Measurements from ENCODE around the gene PRR16.
"Not testable (repeated sequence)": the region's sequence is repeated elsewhere in the genome, so short reads cannot be mapped to it uniquely, and the experiment has no call there.

Gene PRR16

GRCh38 chr5:120463991-120464626 lies at the start of gene PRR16:
Gene PRR16 (plus strand): TSS chr5:120464300.
- DNase-seq = peak; percentile 3 to 12

- DNase-seq = no peak
Measured at GRCh38 chr5:120415985-120416384, 48.1 kb upstream of the PRR16 start.

GRCh38 chr5:120419127-120419526 lies 45.0 kb upstream of the PRR16 start:
- no peak for DNase-seq

- DNase-seq = not testable (repeated sequence)
Measured at GRCh38 chr5:120426633-120427275, 37.3 kb upstream of the PRR16 start.

GRCh38 chr5:120430572-120430971 lies 33.5 kb upstream of the PRR16 start:
- no peak for DNase-seq

DNA sequence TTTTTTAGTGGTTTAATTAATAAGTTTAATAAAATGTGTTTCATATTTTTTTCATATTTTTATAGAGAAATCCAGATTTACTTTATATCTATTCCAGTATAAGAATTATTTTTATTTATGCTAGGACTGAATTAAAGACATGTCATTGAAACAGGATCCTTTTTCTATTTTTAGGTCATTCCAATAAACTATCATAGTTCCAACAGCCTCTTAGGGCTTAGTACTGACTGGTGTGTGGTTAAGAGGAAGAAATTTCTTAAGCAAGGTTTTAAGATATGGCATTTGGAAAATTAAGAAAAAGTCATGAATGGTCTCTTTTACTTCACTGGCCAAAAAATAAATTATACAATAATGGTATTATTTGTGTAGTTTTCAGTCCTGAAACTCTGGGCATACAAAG lies 31.2 kb upstream of the PRR16 start:
- no peak for DNase-seq

DNA sequence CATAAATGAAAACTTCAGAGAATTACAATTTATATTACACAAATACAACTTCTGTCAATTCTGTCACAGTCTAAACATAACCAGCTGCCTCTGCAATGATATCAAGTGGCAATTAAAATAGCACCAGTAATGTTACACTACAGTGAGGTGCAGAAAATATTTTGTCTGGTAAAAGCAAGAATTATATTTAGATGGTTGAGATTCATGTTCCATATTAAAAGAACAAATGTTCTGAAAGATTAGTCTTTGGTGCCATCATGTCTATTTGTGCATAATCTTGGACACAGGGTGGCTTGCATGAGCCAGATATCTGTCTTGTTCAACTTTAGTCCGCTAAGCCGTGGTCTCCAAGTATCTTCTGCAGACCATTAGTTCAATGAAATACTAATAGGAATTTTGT lies 29.0 kb upstream of the PRR16 start:
- no peak for DNase-seq

DNA sequence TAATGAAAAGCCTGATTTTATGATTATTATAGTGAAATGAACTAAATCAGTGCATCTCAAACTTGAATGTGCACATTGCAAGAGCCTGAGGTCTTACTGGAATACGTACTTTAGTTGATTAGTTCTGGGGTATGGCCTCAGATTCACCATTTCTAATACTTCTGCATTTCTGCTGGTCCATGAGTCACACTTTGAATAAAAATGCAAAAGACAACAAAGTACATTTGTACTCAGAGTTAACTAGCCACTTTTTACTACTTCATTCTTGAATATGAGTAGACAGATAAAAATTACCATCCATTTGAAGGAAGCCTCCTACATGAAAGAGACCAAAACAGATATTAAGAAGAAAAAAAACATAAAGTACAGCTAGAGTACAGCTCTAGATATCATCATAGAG lies 27.1 kb upstream of the PRR16 start:
- DNase-seq = no peak

GRCh38 chr5:120442694-120443093 lies 21.4 kb upstream of the PRR16 start:
- DNase-seq = no peak

DNA sequence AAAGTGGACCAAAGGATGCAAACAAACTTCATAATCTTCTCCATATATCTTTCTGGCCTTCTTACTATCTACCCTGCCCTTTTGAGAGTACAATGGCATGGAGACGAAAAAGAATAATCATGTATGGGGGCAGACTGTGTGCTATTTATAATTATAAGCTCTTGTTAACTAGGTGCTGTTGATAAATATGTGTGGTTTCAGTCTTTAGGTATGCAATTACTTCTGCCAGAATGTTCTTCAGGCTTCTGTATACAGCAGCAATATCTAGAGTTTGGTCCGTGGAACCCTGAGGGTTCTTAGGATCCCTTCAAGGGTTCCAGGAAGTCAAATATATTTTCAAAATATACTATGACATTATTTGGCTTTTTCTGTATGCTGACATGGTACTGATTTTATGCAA lies 20.5 kb upstream of the PRR16 start:
- DNase-seq = no peak

GRCh38 chr5:120446068-120446492 lies 18.0 kb upstream of the PRR16 start:
- no peak for DNase-seq

GRCh38 chr5:120446901-120447300 lies 17.2 kb upstream of the PRR16 start:
- no peak for DNase-seq

GRCh38 chr5:120447706-120448239 lies 16.3 kb upstream of the PRR16 start:
- no peak for DNase-seq

- no peak for DNase-seq
Measured at GRCh38 chr5:120449501-120449900, 14.6 kb upstream of the PRR16 start.

DNA sequence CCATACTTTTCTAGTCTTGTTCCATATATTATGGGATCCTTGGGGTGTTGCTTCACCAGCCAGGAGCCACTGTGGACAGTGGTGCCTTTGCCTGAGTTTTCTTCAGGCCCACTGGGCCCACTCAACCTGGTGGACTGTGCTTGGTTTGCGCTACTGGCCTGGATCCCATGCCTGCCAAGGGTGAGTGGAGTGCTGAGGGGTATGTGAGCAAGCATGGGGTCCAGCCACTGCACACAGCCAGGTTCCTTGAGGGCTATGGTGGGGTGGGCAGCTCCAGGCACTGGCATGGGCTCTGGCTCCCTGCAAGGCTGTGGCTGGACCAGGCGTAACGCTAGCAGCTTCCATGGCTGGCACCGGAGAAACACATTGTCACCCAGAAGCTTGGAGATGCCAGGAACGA lies 13.2 kb upstream of the PRR16 start:
- DNase-seq = no peak

- no peak for DNase-seq
Measured at GRCh38 chr5:120451445-120451844, 12.7 kb upstream of the PRR16 start.

DNA sequence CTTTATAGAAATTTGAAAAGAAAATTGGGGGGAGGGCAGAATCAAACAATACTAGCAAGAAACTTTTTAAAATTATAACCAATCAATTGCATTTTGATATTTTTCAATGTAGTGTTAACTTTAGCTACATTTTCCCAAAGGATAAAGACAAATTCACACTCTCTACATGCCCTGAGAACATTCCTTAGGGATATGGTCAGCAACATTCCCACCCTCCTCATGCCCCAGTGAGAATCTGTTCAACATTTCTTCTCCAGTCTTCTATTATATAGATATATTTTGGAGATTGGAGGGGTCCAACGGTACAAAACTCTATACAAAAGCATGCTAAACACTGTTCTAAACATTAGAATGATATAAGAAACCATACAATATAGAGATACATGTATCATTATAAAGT lies 11.6 kb upstream of the PRR16 start:
- no peak for DNase-seq

GRCh38 chr5:120454094-120454798 lies 9.9 kb upstream of the PRR16 start:
- no peak for DNase-seq

GRCh38 chr5:120456006-120456405 lies 8.1 kb upstream of the PRR16 start:
- no peak for DNase-seq

DNA sequence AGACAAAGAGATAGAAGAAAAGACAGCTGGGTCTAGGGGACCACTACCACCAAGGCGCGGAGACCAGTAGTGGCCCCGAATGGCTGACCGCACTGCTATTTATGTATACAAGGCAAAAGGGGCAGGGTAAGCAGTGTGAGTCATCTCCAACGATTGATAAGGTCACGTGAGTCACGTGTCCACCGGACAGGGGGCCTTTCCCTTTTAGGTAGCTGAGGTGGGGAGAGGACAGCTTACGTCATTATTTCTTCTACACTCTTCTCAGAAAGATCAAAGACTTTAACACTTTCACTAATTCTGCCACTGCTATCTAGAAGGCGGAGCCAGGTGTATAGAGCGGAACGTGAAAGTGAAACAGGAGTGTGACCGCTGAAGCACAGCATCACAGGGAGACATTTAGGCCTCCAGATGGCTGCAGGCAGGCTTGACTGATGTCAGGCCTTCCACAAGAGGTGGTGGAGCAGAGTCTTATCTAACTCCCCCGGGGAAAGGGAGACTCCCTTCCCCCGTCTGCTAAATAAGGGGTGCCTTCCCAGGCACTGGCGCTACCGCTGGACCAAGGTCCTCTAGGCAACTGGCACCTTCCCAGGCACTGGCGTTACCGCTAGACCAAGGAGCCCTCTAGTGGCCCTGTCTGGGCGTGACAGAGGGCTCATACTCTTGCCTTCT lies 6.1 kb upstream of the PRR16 start:
- DNase-seq = peak; percentile 46 to 55

- DNase-seq = not testable (repeated sequence)
Measured at GRCh38 chr5:120458508-120458847, 5.6 kb upstream of the PRR16 start.

- no peak for DNase-seq
Measured at GRCh38 chr5:120461251-120461650, 2.8 kb upstream of the PRR16 start.

DNA sequence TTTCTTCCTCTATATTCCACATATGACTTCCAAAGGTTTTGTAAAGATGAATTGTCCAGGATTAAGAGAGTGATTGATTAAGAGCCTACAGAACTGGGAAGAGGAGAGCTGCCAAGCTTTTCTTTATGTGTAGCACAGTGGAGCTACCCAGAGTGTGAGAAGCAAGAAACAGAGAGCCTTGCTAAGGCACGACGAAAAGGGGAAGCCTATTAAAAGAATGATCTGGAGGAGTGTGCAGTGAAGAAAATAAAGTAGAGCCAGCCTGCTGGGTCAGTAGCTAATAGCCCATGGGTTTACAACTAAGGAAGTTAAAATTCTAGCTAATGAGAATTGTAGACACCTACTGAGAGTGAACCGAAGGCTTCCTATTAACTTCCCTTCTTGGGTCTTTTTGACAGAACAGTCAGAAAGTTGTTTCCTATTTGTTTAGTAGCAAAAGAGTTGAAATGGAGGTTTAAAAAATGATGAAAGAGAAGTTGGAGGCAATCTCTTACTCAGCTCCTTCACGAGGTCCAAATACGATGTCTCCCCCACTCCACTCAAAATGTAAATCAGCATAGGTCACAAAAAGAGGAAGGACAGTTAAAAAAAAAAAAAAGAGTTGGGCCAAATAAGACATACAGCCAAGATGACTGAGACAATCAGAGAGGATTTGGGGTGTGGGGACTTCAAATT lies 957 bp upstream of the PRR16 start:
- DNase-seq = no peak
